ENCODE results near the gene CEP78.
"Not testable (repeated sequence)": the region's sequence is repeated elsewhere in the genome, so short reads cannot be mapped to it uniquely, and the experiment has no call there.

CEP78 gene

DNA sequence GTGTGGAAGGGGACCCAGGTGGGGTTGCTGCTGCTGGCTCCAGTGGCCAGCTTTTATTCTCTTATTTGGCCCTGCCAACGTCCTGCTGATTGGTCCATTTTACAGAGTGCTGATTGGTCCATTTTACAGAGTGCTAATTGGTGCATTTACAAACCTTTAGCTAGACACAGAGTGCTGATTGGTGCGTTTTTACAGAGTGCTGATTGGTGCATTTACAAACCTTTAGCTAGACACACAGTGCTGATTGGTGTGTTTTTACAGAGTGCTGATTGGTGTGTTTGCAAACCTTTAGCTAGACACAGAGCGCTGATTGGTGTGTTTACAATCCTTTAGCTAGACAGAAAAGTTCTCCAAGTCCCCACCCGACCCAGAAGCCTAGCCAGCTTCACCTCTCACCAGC, 48.3 kb downstream of the CEP78 start:
- H3K27me3 Mint-ChIP-seq; H3K27ac Mint-ChIP-seq; ATAC-seq (ENCODE audit: low read depth); H3K9me3 Mint-ChIP-seq; H3K4me3 Mint-ChIP-seq; DNase-seq (ENCODE audit: low spot score in 2 of 2); H3K4me1 Mint-ChIP-seq; H3K36me3 Mint-ChIP-seq: not testable (repeated sequence)

DNA sequence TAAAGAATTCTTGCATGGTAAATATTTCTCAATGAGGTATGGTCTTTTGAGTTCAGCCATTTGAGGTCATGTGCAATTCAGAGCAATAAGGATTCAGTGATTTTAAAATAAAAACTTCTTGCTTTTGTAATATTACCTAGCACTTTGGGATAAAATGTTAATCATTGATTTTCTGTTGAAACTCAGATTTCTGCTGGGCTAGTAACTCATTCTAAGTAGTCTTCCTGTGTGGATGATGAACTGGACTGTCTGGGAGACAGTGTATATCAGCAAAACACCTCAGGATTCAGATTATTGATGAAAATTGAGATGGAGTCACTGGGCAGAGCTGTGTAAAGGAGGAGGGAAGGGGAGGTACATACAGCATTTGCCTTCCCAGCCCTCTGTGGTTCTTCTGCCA, 50.2 kb downstream of the CEP78 start:
- Mint-ChIP-seq H3K27ac (no peak overlapping the region), H3K4me3 (no peak overlapping the region), H3K4me1 (no peaks in the 10 kb centered on the region), H3K27me3 (peaks cover 3% of the 10 kb centered on the region), H3K9me3 (peaks cover 2% of the 10 kb centered on the region), H3K36me3 (no peaks in the 10 kb centered on the region)
- no peak for DNase-seq (ENCODE audit: low spot score in 2 of 2)
- no peak for ATAC-seq (ENCODE audit: low read depth)

DNA sequence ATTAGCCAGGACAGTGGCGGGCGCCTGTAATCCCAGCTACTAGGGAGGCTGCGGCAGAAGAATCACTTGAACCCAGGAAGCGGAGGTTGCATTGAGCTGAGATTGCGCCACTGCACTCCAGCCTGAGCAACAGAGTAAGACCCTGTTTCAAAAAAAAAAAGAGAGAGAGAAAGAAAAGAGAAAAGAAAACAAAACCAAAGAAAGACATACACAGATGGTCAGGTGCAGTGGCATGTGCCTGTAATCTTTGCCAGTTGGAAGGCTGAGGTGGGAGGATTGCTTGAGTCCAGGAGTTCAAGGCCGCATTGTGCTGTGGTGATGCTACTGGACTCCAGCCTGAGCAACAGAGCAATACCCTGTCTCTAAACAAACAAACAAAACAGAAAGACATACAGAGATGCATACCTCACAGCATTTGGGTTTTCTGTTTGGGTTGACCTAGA, 51.1 kb downstream of the CEP78 start:
- Mint-ChIP-seq H3K36me3 (no peaks in the 10 kb centered on the region), H3K9me3 (peaks cover 2% of the 10 kb centered on the region), H3K4me1 (no peaks in the 10 kb centered on the region), H3K27ac (no peak overlapping the region), H3K27me3 (peaks cover 3% of the 10 kb centered on the region), H3K4me3 (no peak overlapping the region)
- ATAC-seq (ENCODE audit: low read depth): no peak
- DNase-seq (ENCODE audit: low spot score in 2 of 2): no peak

DNA sequence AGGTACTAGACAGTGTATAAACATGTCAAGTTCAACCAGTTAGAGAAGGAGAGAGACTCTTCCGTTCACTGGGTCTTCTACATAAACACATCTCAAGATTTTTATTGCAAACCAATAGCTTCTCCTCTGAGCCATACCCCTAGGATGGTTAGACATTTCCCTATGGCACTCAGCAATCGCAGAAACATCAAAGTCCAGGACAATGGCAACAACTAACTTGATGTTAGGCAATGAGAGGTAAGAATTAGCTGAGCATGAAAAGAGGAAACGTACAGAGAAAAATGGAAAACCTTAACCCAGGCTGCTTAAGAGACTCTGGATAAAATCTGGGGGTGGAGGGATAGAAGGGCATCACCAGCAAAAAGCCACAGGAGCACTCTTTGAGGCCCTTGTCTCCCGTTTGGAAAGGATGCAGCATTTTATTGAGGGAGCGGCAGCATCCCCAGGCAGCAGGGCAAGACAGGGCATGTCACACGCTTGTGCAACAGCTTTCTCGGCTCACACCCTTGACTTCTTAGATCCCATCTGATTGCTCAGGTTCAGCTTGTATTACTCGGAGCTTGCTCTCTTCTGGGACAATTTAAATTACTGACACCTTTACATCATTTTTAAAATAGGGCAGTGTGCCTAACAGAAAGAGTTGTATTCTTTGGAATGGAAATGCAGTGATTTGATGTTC, 52.5 kb downstream of the CEP78 start:
- peaks cover 2% of the 10 kb centered on the region for H3K9me3 Mint-ChIP-seq
- DNase-seq (ENCODE audit: low spot score in 2 of 2) (no peak), ATAC-seq (ENCODE audit: low read depth) (no peak)
- H3K36me3 Mint-ChIP-seq: no peaks in the 10 kb centered on the region
- no peak overlapping the region for H3K27ac Mint-ChIP-seq
- peaks cover 3% of the 10 kb centered on the region for H3K27me3 Mint-ChIP-seq
- H3K4me1 Mint-ChIP-seq: no peaks in the 10 kb centered on the region
- H3K4me3 Mint-ChIP-seq: no peak overlapping the region

DNA sequence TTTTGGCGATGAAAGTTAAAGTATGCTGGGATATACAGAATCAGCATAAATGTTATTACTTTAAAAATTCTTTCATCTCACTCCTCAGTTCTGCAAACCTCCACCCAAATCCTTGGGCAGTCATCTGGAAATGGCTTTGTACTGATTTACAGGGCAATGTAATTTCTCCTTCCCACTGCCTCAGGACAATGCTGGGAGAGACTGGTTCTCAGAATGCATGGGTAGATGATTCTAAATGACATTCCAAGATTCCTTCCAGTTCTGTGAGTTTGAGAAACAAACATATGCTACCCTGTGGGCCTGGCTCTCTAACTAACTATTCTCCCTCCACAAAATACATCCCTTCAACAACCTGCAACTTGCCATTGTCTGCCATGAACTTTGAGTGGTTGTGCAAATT, 53.6 kb downstream of the CEP78 start:
- Mint-ChIP-seq H3K27ac (no peak overlapping the region), H3K4me1 (no peaks in the 10 kb centered on the region), H3K27me3 (peaks cover 3% of the 10 kb centered on the region), H3K9me3 (no peaks in the 10 kb centered on the region), H3K36me3 (no peaks in the 10 kb centered on the region), H3K4me3 (no peak overlapping the region)
- DNase-seq (ENCODE audit: low spot score in 2 of 2) (no peak), ATAC-seq (ENCODE audit: low read depth) (no peak)

DNA sequence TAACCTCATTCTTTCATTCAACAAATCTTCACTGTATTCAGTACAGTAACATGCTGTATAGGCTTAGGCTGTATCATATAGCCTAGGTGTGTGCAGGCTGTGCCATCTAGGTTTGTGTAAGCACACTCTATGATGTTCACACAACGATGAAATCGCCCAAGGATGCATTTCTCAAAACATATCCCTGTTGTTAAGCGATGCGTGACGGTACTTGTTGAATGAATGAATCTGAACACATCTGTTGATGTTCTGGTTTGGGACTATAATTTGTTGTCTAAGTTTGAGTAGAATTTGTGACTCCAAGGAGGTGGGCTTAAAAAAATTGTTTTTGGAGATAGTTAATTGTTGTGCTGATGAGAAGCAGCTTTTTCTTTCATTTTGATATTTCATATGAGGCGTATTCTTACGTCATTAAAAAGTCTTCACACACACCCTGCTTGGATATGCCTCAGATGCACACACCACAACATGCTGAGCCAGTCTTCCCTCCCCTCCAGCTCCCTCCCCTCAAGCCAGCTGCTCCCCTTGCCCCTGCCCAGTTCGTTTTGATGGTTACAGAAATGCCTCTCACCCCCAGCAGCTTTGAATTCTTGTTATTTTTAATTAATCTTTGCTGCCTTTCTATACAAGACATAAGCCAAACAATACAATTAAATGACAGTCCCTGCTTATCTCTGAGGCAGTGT, 55.5 kb downstream of the CEP78 start:
- DNase-seq (ENCODE audit: low spot score in 2 of 2) (no peak), ATAC-seq (ENCODE audit: low read depth) (no peak)
- no peak overlapping the region for H3K4me3 Mint-ChIP-seq
- no peaks in the 10 kb centered on the region for H3K27me3 Mint-ChIP-seq
- no peaks in the 10 kb centered on the region for H3K36me3 Mint-ChIP-seq
- peaks cover 2% of the 10 kb centered on the region for H3K4me1 Mint-ChIP-seq
- H3K27ac Mint-ChIP-seq: no peak overlapping the region
- H3K9me3 Mint-ChIP-seq: no peaks in the 10 kb centered on the region

DNA sequence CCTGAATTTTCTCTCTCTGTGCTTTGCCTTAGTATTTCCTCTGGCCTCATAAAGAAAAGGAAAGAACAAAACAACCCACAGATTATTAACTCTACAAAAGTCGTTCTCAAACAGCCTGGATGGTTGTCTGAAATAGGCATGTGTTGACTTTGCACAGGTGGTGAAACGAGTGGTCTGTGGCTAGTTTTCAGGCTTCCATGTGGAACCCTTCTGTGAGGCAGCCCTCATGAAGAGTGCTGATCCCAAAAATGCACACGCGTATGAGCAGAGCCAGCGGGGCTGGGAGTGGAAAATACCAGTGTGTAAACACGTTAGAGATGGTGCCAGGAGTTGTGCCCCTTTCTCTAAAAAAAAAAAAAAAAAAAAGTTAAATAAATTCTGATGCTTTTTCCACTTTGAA, 56.2 kb downstream of the CEP78 start:
- Mint-ChIP-seq H3K4me3 (no peak overlapping the region), H3K9me3 (no peaks in the 10 kb centered on the region), H3K36me3 (no peaks in the 10 kb centered on the region), H3K4me1 (peaks cover 4% of the 10 kb centered on the region), H3K27ac (no peak overlapping the region), H3K27me3 (no peaks in the 10 kb centered on the region)
- ATAC-seq (ENCODE audit: low read depth) (no peak), DNase-seq (ENCODE audit: low spot score in 2 of 2) (no peak)

DNA sequence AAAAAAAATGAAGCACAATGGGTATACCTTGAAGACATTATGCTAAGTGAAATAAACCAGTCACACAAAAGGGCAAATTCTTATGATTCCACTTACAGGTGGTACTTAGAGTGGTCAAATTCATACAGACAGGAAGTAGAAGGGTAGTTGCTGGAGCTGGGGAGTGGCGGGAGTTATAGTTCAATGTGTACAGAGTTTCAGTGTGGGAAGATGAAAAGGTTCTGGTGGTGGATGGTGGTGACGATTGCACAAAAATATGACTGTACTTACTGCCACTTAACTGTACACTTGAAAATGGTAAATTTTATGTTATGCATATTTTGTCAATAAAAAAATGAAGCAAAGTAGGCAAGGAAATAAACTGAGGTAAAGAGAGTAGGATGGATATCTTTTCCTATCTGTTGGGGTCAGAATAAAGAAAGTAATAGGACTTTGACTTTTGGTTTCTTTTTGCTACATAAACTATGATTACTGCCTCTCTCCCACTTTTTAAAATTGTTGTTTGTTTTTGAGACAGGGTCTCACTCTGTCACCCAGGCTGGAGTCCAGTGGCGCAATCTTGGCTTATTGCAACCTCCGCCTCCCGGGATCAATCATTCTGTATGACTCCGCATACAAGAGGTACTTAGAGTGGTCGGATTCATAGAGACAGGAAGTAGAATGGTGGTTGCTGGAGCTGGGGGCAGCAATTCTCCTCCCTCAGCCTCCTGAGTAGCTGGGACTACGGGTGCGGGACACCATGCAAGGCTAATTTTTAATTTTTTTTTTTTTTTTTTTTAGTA, 57.0 kb downstream of the CEP78 start:
- H3K4me1 Mint-ChIP-seq: peaks cover 9% of the 10 kb centered on the region
- no peak overlapping the region for H3K4me3 Mint-ChIP-seq
- H3K27ac Mint-ChIP-seq: no peak overlapping the region
- ATAC-seq (ENCODE audit: low read depth) (no peak), DNase-seq (ENCODE audit: low spot score in 2 of 2) (no peak)
- no peaks in the 10 kb centered on the region for H3K9me3 Mint-ChIP-seq
- H3K27me3 Mint-ChIP-seq: no peaks in the 10 kb centered on the region
- H3K36me3 Mint-ChIP-seq: no peaks in the 10 kb centered on the region

DNA sequence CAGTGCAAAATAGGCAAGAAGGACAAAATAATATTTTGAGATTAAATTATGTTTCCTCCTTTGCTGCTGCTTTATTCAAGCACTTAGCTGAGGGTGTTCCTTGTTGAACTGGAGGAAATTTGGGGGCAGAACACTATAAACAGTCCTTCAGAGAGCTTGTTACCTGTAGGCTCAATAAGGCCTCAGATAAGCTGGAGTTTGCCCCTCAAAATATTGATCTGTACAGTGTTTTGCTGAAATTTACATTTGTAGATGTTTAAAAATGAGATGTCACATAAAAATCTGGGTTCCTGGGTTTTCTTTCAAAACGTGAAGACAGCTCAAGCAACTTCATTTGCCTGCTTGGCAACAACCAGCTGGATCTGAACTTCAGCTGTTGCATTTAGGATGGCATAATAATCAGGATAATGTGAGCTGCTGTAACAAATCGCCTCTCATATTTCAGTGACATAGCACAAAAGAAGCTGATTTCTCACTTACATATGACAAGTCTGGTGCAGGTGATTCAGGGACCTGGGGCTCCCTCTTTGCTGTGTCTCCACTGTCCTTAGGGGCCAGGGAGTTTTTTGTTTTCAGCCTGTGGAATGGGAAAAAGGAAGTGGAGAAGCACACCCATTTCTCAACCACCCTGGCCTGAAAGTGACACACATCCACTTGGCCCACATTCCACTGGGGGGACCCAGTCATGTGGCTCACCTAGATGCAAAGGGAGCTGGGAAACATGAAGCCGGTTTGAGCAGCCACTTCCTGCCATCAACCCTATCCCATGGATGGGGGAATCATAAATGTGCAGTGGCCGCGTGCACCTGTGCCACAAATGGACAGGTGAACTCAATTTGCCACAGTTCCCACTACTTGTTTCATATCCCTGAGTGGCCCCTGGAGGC, 58.7 kb downstream of the CEP78 start:
- Mint-ChIP-seq H3K27me3 (no peaks in the 10 kb centered on the region), H3K36me3 (no peaks in the 10 kb centered on the region), H3K9me3 (no peaks in the 10 kb centered on the region), H3K4me1 (peaks cover 9% of the 10 kb centered on the region), H3K27ac (no peak overlapping the region), H3K4me3 (no peak overlapping the region)
- DNase-seq (ENCODE audit: low spot score in 2 of 2) (no peak), ATAC-seq (ENCODE audit: low read depth) (no peak)

DNA sequence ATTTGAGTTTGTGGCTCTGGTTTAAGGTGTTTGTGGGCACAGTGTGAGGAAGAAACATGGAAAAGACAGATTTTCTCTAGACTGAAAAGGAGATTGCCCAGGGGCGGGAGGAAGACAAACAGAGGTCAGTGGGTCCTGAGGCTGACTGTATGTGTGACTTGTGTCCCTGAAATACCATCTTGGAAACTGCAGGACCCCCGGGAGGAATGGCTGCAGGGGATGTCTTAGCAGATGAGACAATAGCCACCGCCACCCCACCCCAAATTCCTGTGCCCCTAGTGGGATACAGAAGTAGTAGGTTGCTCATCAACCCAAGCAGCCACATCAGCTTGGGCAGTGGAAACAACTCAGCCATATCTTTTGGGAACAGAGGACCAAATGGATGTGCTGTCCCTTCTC, 59.3 kb downstream of the CEP78 start:
- H3K9me3 Mint-ChIP-seq: no peaks in the 10 kb centered on the region
- no peak for DNase-seq (ENCODE audit: low spot score in 2 of 2)
- no peak overlapping the region for H3K4me3 Mint-ChIP-seq
- H3K27me3 Mint-ChIP-seq: peaks cover 3% of the 10 kb centered on the region
- ATAC-seq (ENCODE audit: low read depth): no peak
- H3K36me3 Mint-ChIP-seq: no peaks in the 10 kb centered on the region
- peaks cover 9% of the 10 kb centered on the region for H3K4me1 Mint-ChIP-seq
- no peak overlapping the region for H3K27ac Mint-ChIP-seq

DNA sequence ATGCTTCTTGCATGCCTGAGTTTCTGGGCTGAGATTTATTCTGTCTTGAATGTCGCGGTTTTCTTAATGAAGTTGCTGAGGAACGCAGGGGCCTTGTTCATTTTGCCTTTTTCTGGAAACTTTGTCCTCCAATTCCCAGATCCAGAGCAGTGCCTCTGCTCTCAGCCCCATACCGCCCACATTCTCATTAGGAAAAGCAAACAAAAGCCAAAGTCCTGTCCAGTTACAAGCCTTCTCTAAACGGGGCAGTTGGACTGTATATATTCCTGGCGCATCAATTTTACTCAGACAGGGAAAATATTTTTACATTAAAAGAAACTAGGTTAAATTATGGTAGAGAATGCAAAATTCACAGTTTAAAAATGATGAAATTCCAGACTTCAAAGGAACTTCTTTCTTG, 59.9 kb downstream of the CEP78 start:
- Mint-ChIP-seq H3K4me3 (peak overlapping the region; percentile 24), H3K4me1 (peaks cover 9% of the 10 kb centered on the region), H3K9me3 (no peaks in the 10 kb centered on the region), H3K36me3 (no peaks in the 10 kb centered on the region), H3K27me3 (peaks cover 4% of the 10 kb centered on the region), H3K27ac (no peak overlapping the region)
- DNase-seq (ENCODE audit: low spot score in 2 of 2) (no peak), ATAC-seq (ENCODE audit: low read depth) (no peak)

DNA sequence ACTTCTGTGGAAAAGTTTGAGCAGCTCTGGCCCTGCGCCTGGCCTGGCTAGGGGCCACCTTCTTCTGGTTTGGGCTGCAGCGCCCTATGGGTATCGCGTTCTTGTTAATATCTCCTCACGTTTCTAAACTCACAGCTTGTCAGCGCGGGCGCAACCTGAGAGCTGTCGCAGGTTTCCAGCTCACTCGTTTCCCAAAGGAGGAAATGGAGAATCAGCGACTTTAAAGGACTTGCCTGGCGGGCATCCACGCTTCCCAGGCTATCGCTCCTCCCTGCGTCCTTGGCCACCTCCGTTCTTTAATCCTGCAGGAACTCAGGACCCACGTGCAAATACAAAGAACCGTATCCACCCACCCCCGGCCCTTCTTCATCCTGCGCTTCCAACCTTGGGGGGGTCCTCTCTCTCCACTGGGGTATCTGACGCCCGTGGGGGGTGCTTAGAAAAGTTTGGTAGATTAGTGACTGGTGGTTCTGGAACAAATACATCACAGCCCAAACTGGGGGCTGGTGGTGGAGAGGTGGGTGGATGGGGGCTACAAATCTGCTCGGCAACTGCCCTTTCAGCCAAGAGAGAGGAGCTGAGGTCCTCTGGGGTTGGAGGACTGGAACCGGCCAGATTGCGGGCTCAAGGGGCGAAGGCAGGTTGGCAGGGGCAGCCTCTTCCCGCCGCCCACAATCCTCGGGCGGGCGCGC, 60.5 kb downstream of the CEP78 start:
- Mint-ChIP-seq H3K4me1 (peaks cover 9% of the 10 kb centered on the region), H3K27me3 (peaks cover 4% of the 10 kb centered on the region)
- ATAC-seq (ENCODE audit: low read depth): no peak

DNA sequence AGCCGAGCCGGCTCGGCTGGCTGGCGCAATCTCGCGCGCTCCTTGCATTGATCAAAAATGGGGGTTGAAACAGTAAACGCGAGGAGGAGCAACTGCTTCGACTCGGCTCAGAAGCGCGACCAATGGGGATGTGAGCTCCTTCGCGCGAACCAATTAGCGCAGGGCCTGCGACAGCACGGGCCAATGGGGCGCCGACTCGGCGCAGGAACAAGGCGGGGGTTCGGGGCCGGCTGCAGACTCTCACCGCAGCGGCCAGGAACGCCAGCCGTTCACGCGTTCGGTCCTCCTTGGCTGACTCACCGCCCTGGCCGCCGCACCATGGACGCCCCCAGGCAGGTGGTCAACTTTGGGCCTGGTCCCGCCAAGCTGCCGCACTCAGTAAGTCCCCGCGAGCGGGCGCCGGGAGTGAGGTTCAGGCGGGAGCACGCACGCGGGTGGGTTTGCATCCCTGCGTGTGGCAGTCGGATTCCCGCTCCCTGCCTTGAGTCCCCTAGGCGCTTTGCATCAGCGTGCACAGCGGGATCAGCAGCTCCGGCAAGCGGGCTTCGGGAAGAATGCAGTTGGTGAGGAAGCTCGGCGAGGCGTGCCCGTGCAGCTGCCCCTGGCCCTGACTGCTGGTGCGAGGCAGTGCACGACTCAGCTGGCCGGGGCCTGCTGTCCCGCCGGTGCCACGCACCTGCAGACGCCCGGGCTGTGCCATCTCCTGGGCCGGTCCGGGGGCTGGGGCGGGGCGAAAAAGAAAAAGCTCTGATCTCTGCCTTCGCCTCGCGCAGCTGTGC, 61.2 kb downstream of the CEP78 start, which contains the start of gene PSAT1:
TSS of gene PSAT1 (plus strand) at position 233 of the 779 bp plus-strand sequence. CDS start at position 319, 86 bp downstream.
- peaks cover 9% of the 10 kb centered on the region for H3K4me1 Mint-ChIP-seq
- H3K9me3 Mint-ChIP-seq: no peaks in the 10 kb centered on the region
- H3K27me3 Mint-ChIP-seq: peaks cover 4% of the 10 kb centered on the region
- H3K36me3 Mint-ChIP-seq: no peaks in the 10 kb centered on the region
- peak; percentile 69 to 75 for DNase-seq (ENCODE audit: low spot score in 2 of 2)
- H3K4me3 Mint-ChIP-seq: peak within 1 kb of the TSS; percentile 89
- H3K27ac Mint-ChIP-seq: no peak within 1 kb of the TSS
- ATAC-seq (ENCODE audit: low read depth): peak; percentile 97

More for the DNA sequence above, 60.5 kb downstream of the CEP78 start:
- no peaks in the 10 kb centered on the region for H3K36me3 Mint-ChIP-seq
- H3K4me3 Mint-ChIP-seq: peak overlapping the region; percentile 89
- no peak for DNase-seq (ENCODE audit: low spot score in 2 of 2)
- H3K9me3 Mint-ChIP-seq: no peaks in the 10 kb centered on the region
- no peak overlapping the region for H3K27ac Mint-ChIP-seq
